Measurements from ENCODE around the gene SPATC1L. TPM values are rescaled to one million over a fixed set of nuclear protein-coding genes. Genes with fewer than 3 reads are reported as not detected.

SPATC1L gene
- polyA plus RNA-seq, 2 of the 4 experiments (the other 2 are of a cell fraction): 0.14 TPM; not detected in 1

- WGBS (ENCODE audit: missing lambda C conversion rate): 90% methylated on average over 20 of the region's 20 CpGs
- DNase-seq (ENCODE audit: low read depth in 1 of 2, low spot score in 1 of 2): no peak
- TF ChIP-seq ATOH8 (CRISPR knock-in tag; IDR thresholded peaks at IDR 0.05; ENCODE audit: low read depth) (no peak), TFCP2L1 (CRISPR knock-in tag; IDR thresholded peaks at IDR 0.05) (no peak), MAX (IDR thresholded peaks at IDR 0.05) (no peak), CHD4 (IDR thresholded peaks at IDR 0.05; ENCODE audit: borderline replicate concordance) (no peak), REST (IDR thresholded peaks at IDR 0.05) (no peak), CTCF (IDR thresholded peaks at IDR 0.05) (no peak), RARB (CRISPR knock-in tag; IDR thresholded peaks at IDR 0.05) (no peak), PHF8 (IDR thresholded peaks at IDR 0.05; ENCODE audit: borderline replicate concordance, low read depth) (no peak), EHF (CRISPR knock-in tag; IDR thresholded peaks at IDR 0.05) (no peak)
- no peak for FAIRE-seq
- ATAC-seq: no peak
- Histone ChIP-seq H3K4me1 (no peaks in the 10 kb centered on the region), H3K9me3 (no peaks in the 10 kb centered on the region), H3K27ac (no peak overlapping the region), H3K4me2 (no peak overlapping the region), H3K4me3 (no peak overlapping the region)
- ChIA-PET CTCF (interaction anchor here (2.4 kb wide), 1 partner anchor 43 kb away, joined by 5 read pairs; no protein-coding TSS in a partner anchor), POLR2A (no interaction called here)
Observed at GRCh38 chr21:46196733-46197132, 12.5 kb upstream of the SPATC1L start.

GRCh38 chr21:46195595-46196195 lies 11.4 kb upstream of the SPATC1L start:
- CTCF ChIA-PET: interaction anchor here (1.5 kb wide), 1 partner anchor 52 kb away, joined by 5 read pairs; no protein-coding TSS in a partner anchor
- no peak for FAIRE-seq

More at GRCh38 chr21:46195595-46196195, 11.4 kb upstream of the SPATC1L start:
- 89% methylated on average over 19 of the region's 20 CpGs for WGBS (ENCODE audit: missing lambda C conversion rate)
- no peak for ATAC-seq
- Histone ChIP-seq H3K4me1 (no peaks in the 10 kb centered on the region), H3K9me3 (no peaks in the 10 kb centered on the region), H3K27ac (no peak overlapping the region), H3K4me2 (no peak overlapping the region), H3K4me3 (no peak overlapping the region)
- no peak for DNase-seq (ENCODE audit: low read depth in 1 of 2, low spot score in 1 of 2)
- POLR2A ChIA-PET: no interaction called here
- TF ChIP-seq MAFK (IDR thresholded peaks at IDR 0.05; ENCODE audit: partially characterized antibody) (no peak), MAZ (IDR thresholded peaks at IDR 0.05; ENCODE audit: borderline replicate concordance, low read depth, low read length) (no peak), KDM1A (IDR thresholded peaks at IDR 0.05; ENCODE audit: low read depth) (no peak), TP53 (CRISPR knock-in tag; IDR thresholded peaks at IDR 0.05) (no peak), ATOH8 (CRISPR knock-in tag; IDR thresholded peaks at IDR 0.05; ENCODE audit: low read depth) (no peak), GATA3 (IDR thresholded peaks at IDR 0.05; ENCODE audit: borderline replicate concordance) (no peak)
